Measurements from ENCODE around the gene PLCG1. TPM values are rescaled to one million over a fixed set of nuclear protein-coding genes. Genes with fewer than 3 reads are reported as not detected.

Gene PLCG1
- total and polyA plus RNA-seq, 2 experiments from 2014 or later: 27.4 to 206 TPM

DNA sequence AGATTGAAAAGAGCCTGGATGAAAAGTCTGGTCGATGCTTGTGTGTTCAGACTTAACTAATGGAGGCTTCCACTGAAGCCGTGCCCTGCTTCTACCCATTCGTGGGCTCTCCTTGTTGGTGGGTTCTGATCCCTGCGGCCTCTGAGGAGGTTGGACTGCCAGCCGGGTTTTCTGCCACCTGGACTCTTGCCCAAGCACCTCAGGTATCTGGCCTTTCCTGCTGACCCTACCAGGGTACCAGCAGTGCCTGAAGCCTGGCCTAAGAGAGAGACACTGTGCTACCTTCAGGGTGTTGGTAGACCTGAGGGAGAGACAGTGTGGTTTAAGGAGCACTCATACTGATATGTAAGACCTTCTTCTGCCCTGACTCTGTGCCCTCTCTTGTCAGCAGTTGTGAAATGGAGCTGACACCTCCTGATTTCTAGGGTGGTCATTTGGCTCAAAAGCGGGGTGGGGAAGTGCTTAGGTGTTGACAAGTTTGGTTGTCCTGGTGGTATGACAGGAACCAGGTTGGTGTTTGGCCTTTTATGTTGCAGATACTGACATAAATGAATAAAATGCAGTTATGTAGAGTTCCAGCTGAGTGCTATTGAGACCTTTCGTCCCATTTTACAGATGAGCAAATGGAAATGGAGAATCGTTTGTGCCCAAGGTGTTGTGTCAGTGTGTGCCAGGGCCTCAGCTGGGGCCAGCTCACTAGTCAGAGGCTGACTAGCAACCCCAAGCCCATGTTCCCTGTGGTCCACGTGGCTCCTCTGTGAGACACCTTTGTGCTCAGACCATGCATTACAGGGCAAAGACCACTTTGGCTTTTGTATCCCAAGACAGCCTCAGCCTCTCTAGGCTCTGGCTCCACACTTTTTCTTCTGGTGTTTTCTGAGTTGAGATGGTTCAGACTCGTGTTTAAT lies 3.1 kb downstream of the PLCG1 start:
- H3F3A ChIP-seq (replicated peaks; ENCODE audit: low read depth): no peaks in the 10 kb centered on the region
- Mint-ChIP-seq H3K4me1 (peaks cover 64% of the 10 kb centered on the region), H3K27ac (peak overlapping the region; percentile 73; the same call in 1 of the 2 replicates), H3K27me3 (ENCODE audit: insufficient read depth, low read depth, poor library complexity) (peaks cover 16% of the 10 kb centered on the region), H3K36me3 (ENCODE audit: low read depth) (peaks cover 33% of the 10 kb centered on the region), H3K4me3 (peak overlapping the region; percentile 90), H3K9me3 (no peaks in the 10 kb centered on the region)
- no peaks in the 10 kb centered on the region for H3K36me3 ChIP-seq (ENCODE audit: insufficient read depth)
- H3K4me1 ChIP-seq (ENCODE audit: insufficient read depth): peaks cover 48% of the 10 kb centered on the region
- H4K20me1 ChIP-seq (replicated peaks; ENCODE audit: insufficient read depth): peaks cover 52% of the 10 kb centered on the region
- no peak overlapping the region for H2AFZ ChIP-seq
- H3K79me2 ChIP-seq (replicated peaks; ENCODE audit: insufficient read depth): peaks cover 76% of the 10 kb centered on the region
- TF ChIP-seq EZH2phosphoT487 (IDR thresholded peaks at IDR 0.05; ENCODE audit: unreplicated experiment): no peak
- no peak for TF ChIP-seq POLR2AphosphoS5 (IDR thresholded peaks at IDR 0.05; ENCODE audit: low read depth)
- TF ChIP-seq, protein P1, sequence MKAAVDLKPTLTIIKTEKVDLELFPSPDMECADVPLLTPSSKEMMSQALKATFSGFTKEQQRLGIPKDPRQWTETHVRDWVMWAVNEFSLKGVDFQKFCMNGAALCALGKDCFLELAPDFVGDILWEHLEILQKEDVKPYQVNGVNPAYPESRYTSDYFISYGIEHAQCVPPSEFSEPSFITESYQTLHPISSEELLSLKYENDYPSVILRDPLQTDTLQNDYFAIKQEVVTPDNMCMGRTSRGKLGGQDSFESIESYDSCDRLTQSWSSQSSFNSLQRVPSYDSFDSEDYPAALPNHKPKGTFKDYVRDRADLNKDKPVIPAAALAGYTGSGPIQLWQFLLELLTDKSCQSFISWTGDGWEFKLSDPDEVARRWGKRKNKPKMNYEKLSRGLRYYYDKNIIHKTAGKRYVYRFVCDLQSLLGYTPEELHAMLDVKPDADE (IDR thresholded peaks at IDR 0.05): no peak
- TF ChIP-seq ZNF114 (CRISPR knock-in tag; IDR thresholded peaks at IDR 0.05): no peak
- no peak for TF ChIP-seq NANOG (IDR thresholded peaks at IDR 0.05; ENCODE audit: borderline replicate concordance)
- H3K27me3 ChIP-seq (ENCODE audit: insufficient read depth): peaks cover 5% of the 10 kb centered on the region
- no peaks in the 10 kb centered on the region for H3K9me2 ChIP-seq (ENCODE audit: insufficient read depth)
- DNase-seq (ENCODE audit: low spot score) (no peak), ATAC-seq (no peak)
- peak overlapping the region; percentile 100 for H3K4me2 ChIP-seq
- peak overlapping the region; percentile 81; the same call in 1 of the 2 replicates for H3K4me3 ChIP-seq
- H3K27ac ChIP-seq (ENCODE audit: low read depth): 0 out of 2 replicates have a peak overlapping the region, but pooled peaks have one; percentile 39

DNA sequence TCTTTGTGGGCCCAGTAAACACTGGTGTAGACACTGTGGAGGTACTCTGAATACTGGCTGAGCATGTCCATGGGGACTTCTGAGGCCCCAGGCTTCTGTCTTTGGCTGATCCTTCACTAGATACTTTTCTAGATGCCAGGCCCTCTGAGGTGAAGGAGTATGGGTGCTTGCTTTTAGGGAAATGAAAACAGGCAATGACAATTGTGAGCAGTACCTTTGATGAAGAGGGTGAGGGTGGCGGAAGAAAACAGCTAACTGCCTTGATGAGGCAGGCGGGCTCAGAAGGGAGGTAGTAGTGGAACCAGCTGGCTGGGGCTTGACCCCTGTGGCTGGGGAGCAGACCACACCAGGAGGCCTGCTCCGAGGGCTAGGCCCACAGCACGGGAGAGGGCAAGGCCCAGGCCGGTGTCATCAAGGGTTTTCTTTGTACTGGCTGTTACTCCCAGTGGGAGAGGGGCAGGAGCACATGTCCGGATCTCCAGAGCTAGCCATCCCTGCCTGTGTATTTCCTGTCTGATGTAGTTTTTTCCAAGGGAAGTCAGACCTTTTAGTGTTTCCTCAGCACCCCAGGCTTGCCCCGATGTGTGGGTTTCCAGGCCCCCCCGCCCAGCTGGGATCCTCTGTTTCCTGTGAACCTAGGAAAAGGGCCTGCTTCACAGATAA lies 3.9 kb downstream of the PLCG1 start:
- Histone ChIP-seq H3K27ac (ENCODE audit: low read depth) (no peak overlapping the region), H3K27me3 (ENCODE audit: insufficient read depth) (no peaks in the 10 kb centered on the region), H2AFZ (no peak overlapping the region), H3K9me2 (ENCODE audit: insufficient read depth) (no peaks in the 10 kb centered on the region), H3F3A (replicated peaks; ENCODE audit: low read depth) (no peaks in the 10 kb centered on the region), H4K20me1 (replicated peaks; ENCODE audit: insufficient read depth) (peaks cover 57% of the 10 kb centered on the region), H3K4me3 (peak overlapping the region; percentile 81; the same call in 1 of the 2 replicates), H3K79me2 (replicated peaks; ENCODE audit: insufficient read depth) (peaks cover 84% of the 10 kb centered on the region), H3K4me2 (peak overlapping the region; percentile 100), H3K36me3 (ENCODE audit: insufficient read depth) (no peaks in the 10 kb centered on the region), H3K4me1 (ENCODE audit: insufficient read depth) (peaks cover 40% of the 10 kb centered on the region)
- peaks cover 8% of the 10 kb centered on the region for H3K27me3 Mint-ChIP-seq (ENCODE audit: insufficient read depth, low read depth, poor library complexity)
- no peak for DNase-seq (ENCODE audit: low spot score)
- no peak overlapping the region for H3K27ac Mint-ChIP-seq
- H3K9me3 Mint-ChIP-seq: no peaks in the 10 kb centered on the region
- H3K4me1 Mint-ChIP-seq: peaks cover 57% of the 10 kb centered on the region
- H3K4me3 Mint-ChIP-seq: peak overlapping the region; percentile 9; the same call in 1 of the 3 replicates
- ATAC-seq: no peak
- H3K36me3 Mint-ChIP-seq (ENCODE audit: low read depth): peaks cover 26% of the 10 kb centered on the region
- TF ChIP-seq, protein P2, sequence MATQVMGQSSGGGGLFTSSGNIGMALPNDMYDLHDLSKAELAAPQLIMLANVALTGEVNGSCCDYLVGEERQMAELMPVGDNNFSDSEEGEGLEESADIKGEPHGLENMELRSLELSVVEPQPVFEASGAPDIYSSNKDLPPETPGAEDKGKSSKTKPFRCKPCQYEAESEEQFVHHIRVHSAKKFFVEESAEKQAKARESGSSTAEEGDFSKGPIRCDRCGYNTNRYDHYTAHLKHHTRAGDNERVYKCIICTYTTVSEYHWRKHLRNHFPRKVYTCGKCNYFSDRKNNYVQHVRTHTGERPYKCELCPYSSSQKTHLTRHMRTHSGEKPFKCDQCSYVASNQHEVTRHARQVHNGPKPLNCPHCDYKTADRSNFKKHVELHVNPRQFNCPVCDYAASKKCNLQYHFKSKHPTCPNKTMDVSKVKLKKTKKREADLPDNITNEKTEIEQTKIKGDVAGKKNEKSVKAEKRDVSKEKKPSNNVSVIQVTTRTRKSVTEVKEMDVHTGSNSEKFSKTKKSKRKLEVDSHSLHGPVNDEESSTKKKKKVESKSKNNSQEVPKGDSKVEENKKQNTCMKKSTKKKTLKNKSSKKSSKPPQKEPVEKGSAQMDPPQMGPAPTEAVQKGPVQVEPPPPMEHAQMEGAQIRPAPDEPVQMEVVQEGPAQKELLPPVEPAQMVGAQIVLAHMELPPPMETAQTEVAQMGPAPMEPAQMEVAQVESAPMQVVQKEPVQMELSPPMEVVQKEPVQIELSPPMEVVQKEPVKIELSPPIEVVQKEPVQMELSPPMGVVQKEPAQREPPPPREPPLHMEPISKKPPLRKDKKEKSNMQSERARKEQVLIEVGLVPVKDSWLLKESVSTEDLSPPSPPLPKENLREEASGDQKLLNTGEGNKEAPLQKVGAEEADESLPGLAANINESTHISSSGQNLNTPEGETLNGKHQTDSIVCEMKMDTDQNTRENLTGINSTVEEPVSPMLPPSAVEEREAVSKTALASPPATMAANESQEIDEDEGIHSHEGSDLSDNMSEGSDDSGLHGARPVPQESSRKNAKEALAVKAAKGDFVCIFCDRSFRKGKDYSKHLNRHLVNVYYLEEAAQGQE (IDR thresholded peaks at IDR 0.05; ENCODE audit: unreplicated experiment): no peak
- TF ChIP-seq, protein P1 (IDR thresholded peaks at IDR 0.05): no peak

Data from GM23338 (cell line).